HG03103 (cell line): Measurements from ENCODE around the gene RBMS3.
"Not testable (repeated sequence)": the region's sequence is repeated elsewhere in the genome, so short reads cannot be mapped to it uniquely, and the experiment has no call there.

Experiments
- ATAC-seq: cut with Tn5 transposase; IDR thresholded peaks from one replicate; pipeline ENCODE4 v1.9.1; 2021; ENCODE audit warnings: low read depth; ENCODE audit not compliant: unreplicated experiment

Gene RBMS3

GRCh38 chr3:29374226-29374625 is 93.4 kb downstream of the RBMS3 start:
- no peak for ATAC-seq

DNA sequence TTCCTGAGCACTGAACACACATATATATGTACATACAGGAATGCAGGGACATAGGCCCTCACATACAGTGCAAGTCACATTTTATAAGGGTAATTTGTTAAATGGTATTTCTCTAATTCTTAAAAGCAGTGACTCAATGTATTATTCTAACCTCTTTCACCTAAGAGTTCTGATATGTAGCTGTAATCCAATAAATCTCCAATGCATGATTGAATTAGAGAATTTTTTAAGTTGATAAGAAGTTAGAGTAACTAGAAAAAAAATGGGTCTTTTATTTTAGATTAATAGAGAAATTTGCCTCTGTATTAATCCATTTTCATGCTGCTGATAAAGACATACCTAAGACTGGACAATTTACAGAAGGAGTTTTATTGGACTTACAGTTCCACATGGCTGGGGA is 98.2 kb downstream of the RBMS3 start:
- ATAC-seq: no peak

DNA sequence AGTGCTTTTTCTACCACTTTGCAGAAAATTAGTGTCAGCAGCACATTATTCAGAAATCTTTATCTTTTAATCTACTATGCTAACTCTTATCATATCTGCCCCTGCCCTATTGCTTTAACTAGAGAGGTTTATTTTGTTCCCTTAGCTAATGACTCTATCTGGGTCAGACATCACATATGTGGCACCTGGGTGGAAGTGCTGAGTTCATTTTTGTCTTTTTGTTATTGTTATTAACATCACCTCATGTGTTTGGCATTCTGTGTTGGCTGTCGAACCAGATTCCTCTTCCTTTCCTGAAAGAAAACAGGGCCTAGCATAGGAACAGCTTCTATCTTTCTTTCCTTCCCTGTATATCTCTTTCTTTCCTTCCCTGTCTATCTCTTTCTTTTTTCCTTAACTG is 100.7 kb downstream of the RBMS3 start:
- ATAC-seq: no peak

- no peak for ATAC-seq
Observed at GRCh38 chr3:29382409-29382808, 101.5 kb downstream of the RBMS3 start.

DNA sequence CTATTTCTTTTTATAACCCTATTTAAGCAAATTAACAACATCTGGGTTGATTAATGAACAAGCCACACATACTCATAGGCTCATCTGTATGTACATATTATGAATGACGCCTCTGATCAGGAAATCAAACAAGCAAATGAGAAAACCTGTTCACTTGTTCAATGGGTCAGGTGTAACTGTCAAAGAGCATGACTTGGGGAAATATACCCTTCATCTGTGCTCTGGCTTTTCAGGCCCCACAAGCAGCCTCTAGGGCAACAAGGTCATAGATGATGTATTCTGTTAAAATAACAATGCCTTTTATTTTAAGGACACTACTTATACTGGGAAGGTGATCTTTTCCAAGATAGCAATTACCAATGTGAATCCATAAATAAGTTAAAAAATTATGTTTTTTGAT is 102.0 kb downstream of the RBMS3 start:
- ATAC-seq: no peak

GRCh38 chr3:29384640-29385039 is 103.8 kb downstream of the RBMS3 start:
- ATAC-seq: no peak

DNA sequence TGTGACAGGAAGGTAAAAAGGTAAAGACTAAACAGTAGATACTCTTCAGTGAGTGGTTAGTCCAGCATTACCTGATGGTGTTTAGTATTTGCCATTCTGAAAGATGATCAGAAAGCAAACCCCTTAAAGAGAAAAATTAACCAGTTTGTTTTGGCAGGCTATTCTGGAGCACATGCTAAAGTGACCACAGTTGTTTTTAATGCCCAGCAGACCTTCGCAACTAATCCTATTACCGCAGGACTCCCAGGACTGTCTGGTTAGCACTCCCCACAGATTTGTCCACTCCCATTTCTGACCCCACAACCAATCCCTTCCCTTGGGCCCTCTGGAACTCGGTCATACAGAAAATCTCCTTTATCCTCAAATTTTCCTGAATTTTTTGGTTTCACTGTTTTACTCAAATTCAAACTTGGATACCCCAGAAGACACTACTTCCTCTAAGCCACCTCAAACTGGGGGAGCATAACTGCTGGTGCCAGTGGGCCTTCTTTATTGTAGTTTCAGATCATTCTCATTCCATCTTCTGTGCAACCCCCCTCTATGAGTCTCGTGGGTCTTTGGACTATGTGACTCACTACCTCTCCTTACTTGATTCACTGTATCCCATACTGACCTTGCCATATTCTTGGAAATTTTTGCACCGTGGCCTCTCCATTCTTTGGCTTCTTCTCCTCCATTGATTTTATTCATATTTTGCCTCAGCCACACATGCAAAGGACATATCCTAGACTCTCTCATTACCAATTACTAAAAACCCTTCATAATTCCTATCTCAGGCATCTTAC is 104.4 kb downstream of the RBMS3 start:
- no peak for ATAC-seq

DNA sequence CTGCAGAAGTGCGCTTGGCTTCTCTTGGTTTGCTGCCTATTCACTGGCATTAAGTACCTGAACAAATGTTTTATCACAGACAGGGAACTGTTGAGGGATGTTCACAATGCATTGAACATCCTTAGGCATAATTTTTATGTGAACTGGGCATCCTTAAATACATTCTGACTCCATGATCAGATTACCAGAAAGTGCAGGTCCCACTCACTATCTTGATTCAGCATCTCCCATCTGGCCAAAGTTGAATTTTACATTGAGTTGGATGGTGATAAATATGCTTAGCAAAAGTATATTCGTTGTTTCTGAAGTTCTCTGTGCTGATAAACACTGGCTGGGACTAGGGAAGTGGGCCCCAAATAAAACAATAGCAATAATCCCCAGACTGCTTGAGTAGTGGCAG is 108.5 kb downstream of the RBMS3 start:
- ATAC-seq: no peak

- no peak for ATAC-seq
Observed at GRCh38 chr3:29392625-29393388, 111.9 kb downstream of the RBMS3 start.

- ATAC-seq: not testable (repeated sequence)
Observed at GRCh38 chr3:29393946-29394345, 113.1 kb downstream of the RBMS3 start.

GRCh38 chr3:29397406-29397805 is 116.5 kb downstream of the RBMS3 start:
- ATAC-seq: no peak

DNA sequence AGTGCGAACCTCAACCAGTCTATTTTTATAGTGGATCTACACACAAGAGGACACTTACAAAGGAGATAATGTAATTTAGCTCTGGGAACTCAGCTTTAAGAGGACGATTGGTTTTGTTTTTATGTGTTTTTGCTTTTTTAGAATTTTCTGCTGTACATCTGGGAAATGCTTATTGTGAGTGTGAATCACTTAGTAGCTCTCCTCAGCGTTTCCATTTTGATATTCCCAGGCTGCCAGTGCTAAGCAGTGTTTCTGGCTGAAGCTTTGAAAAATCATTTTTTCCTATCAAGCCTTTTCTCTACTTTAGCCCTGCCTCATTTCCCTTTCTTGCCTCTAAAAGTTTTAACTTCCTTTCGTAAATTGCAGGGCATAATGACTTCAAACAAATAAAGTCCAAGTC is 117.9 kb downstream of the RBMS3 start:
- no peak for ATAC-seq

GRCh38 chr3:29406291-29406832 is 125.5 kb downstream of the RBMS3 start:
- ATAC-seq: no peak

DNA sequence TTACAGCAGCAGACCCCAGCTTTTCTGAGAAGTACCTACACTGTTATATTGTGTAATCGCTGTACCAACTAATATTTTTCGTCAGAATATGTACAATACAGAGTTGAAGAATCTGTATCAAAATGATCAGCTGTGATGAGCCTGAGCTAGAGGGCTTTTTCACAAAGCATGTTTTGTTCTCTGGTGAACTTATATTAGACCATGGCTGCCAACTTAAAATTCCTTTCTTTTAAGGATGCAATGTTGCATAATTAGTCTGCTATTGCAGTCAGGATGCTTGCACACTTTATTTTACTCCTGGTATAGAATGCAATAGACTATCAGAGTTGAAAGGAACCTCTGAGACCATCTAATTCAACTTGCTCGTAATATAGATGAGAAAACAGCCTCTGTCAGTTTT is 127.8 kb downstream of the RBMS3 start:
- no peak for ATAC-seq

- ATAC-seq: no peak
Observed at GRCh38 chr3:29409409-29409808, 128.5 kb downstream of the RBMS3 start.

GRCh38 chr3:29410220-29410619 is 129.3 kb downstream of the RBMS3 start:
- no peak for ATAC-seq

DNA sequence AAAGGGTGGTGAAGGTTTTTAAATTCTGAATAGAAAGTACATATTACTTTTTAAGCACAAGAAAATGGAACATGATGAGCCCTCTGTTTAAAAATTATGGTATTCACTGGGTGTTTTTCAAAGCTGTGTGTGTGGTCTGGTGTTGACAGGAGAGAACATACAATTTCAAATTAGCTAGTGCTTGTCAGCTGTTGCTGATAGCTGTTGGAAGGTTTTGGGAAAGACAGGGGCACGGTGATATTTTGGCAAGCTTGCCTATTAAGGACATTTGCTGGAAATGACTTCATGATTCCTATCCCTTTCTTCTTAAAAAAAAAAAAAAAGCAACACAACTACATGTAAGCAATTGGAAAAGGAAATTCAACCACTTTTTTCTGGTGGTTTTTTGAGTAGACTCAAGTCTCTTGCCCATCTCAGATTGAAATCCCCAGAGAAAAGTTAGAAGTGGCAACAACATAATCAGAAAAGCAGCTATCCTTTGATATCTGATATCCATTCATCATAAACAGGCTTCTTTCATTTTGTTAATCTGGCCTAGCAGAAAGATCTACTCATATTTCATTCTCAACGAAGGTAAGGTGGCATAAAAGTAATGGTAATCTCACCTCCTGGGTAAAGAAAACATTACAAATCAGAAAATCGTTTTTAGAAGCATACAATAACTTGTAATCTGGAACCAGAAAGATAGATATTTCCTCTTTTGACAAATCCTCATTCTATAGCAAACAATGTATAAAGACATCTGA is 130.0 kb downstream of the RBMS3 start:
- ATAC-seq: no peak

GRCh38 chr3:29412110-29412509 is 131.2 kb downstream of the RBMS3 start:
- no peak for ATAC-seq

- no peak for ATAC-seq
Observed at GRCh38 chr3:29414468-29415224, 133.8 kb downstream of the RBMS3 start.

DNA sequence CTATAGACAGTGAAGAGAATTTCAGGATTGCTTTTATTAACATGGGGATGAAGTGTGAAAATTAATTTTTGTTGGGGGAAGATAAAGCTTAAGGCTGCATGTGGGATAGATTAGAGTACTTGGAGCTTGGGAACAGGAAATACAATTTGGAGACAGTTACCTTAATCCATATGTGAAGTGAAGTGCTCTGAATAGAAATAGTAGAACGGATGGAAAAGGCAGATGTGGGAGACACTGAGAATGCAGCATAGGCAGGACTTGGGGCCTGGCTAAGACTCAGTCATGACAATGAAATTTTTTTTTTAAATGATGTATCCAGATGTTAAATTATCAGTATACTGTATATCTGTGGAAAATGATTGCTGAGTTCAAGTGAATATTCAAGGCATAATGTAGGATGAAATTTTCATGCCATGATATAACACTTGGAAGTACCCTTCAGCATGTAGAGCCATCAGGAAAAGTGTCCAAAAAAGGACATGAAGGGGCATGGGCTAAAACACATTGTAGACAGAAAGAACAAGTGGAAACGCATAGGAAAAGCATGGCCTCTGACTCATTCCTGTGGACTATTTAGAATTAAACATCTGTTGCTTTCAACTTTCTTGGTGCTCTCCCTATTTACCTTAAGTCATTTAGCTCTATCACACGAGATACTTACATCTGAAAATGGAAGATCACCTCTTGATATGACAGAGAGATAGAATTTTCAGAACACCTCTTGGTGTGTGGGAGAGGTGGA is 134.8 kb downstream of the RBMS3 start:
- ATAC-seq: no peak
